Measurements from ENCODE around the gene EMC6. TPM values are rescaled to one million over a fixed set of nuclear protein-coding genes. Genes with fewer than 3 reads are reported as not detected.

The EMC6 gene
- total RNA-seq = 10 to 100 TPM; 12.6 to 23.4 (median 18.9) TPM

DNA sequence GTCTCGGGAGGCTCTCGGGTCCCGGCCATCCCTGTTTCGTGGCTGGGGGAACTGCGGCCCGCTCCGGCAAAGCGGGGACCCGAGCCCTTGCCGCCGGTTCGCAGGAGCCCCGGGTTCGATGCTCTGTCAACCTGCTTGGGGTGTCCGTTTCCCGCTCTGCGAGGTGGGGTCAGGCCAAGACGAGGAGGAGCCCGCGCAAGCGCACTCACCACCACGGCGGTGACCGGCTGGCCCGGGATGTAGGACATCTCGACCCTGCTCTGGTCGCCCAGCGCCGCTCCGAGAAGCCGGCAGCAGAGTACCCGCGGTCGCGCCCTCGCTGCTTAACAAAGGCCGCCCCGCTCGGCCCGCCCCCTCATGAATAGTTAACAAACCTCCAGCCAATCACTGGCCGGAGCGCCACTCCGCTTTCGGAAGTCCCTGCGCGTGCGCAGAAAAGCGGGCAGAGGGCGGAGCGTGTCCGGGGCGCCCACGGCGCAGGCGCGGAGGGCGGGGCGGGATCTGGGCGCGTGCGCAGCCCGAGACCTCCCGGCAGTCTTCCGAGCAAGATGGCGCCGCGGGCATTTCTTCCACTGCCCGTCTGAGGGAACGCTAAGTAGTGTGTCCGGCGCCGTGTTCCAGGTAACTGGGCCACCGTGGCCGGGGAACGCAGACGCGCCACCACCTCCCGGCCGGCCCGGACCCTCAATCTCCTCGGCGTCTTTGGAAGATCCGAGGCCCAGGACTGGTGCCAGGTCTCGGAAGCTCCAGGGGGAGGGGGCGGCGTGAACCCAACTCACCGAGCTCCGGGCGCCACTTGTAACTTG is at the start of gene EMC6, which contains the start of gene TAX1BP3:
EMC6 (plus strand) TSS at position 534 of the 806 bp plus-strand sequence. CDS start 335 bp downstream, outside the sequence.
TAX1BP3 (minus strand) TSS at position 300 of the 806 bp plus-strand sequence; CDS start at position 248, 52 bp downstream.
- no peaks in the 10 kb centered on the region for H3K9me3 ChIP-seq
- no peaks in the 10 kb centered on the region for H3K27me3 ChIP-seq
- TF ChIP-seq EP300 (IDR thresholded peaks at IDR 0.05) (peak; percentile 46 to 98), CTCF (IDR thresholded peaks at IDR 0.05) (peak in 1 of 5 experiments; percentile 9), POLR2A (IDR thresholded peaks at IDR 0.05) (peak; percentile 93)
- H3K27ac ChIP-seq = peak within 1 kb of the TSS; percentile 84 to 99 (median 94)
- H3K4me3 ChIP-seq = peak within 1 kb of the TSS; percentile 55 to 99 (median 90)
- peaks cover 0 to 50% (median 26%) of the 10 kb centered on the region in 4 donors for H3K4me1 ChIP-seq
- 0 to 2% methylated on average over 69 to 70 of the region's 89 CpGs for WGBS, 2 donors
- DNase-seq (ENCODE audit: low spot score in 2 of 2) = peak; percentile 97 to 99
- H3K36me3 ChIP-seq = peaks cover 0 to 41% (median 0%) of the 10 kb centered on the region in 3 donors

GRCh38 chr17:3621146-3621720 is 47.4 kb upstream of the EMC6 start:
- no peak overlapping the region for H3K27ac ChIP-seq
- no peaks in the 10 kb centered on the region for H3K4me1 ChIP-seq
- H3K9me3 ChIP-seq = no peaks in the 10 kb centered on the region
- no peak overlapping the region for H3K4me3 ChIP-seq
- no peaks in the 10 kb centered on the region for H3K27me3 ChIP-seq
- 96 to 97% methylated on average over 8 of the region's 8 CpGs for WGBS, 2 donors
- H3K36me3 ChIP-seq = peaks cover 0 to 100% (median 21%) of the 10 kb centered on the region in 3 donors
- TF ChIP-seq POLR2A (IDR thresholded peaks at IDR 0.05) = no peak
- no peak for TF ChIP-seq CTCF (IDR thresholded peaks at IDR 0.05)
- TF ChIP-seq EP300 (IDR thresholded peaks at IDR 0.05) = no peak
- no peak for DNase-seq (ENCODE audit: low spot score in 2 of 2)

GRCh38 chr17:3622977-3623594 is 45.5 kb upstream of the EMC6 start:
- TF ChIP-seq EP300 (IDR thresholded peaks at IDR 0.05) = no peak
- no peak for TF ChIP-seq POLR2A (IDR thresholded peaks at IDR 0.05)
- no peak for TF ChIP-seq CTCF (IDR thresholded peaks at IDR 0.05)
- 94 to 95% methylated on average over 16 of the region's 16 CpGs for WGBS, 2 donors
- no peak overlapping the region for H3K27ac ChIP-seq
- peaks cover 0 to 100% (median 21%) of the 10 kb centered on the region in 3 donors for H3K36me3 ChIP-seq
- no peak overlapping the region for H3K4me3 ChIP-seq
- no peaks in the 10 kb centered on the region for H3K27me3 ChIP-seq
- no peak for DNase-seq (ENCODE audit: low spot score in 2 of 2)
- H3K4me1 ChIP-seq = no peaks in the 10 kb centered on the region
- no peaks in the 10 kb centered on the region for H3K9me3 ChIP-seq

DNA sequence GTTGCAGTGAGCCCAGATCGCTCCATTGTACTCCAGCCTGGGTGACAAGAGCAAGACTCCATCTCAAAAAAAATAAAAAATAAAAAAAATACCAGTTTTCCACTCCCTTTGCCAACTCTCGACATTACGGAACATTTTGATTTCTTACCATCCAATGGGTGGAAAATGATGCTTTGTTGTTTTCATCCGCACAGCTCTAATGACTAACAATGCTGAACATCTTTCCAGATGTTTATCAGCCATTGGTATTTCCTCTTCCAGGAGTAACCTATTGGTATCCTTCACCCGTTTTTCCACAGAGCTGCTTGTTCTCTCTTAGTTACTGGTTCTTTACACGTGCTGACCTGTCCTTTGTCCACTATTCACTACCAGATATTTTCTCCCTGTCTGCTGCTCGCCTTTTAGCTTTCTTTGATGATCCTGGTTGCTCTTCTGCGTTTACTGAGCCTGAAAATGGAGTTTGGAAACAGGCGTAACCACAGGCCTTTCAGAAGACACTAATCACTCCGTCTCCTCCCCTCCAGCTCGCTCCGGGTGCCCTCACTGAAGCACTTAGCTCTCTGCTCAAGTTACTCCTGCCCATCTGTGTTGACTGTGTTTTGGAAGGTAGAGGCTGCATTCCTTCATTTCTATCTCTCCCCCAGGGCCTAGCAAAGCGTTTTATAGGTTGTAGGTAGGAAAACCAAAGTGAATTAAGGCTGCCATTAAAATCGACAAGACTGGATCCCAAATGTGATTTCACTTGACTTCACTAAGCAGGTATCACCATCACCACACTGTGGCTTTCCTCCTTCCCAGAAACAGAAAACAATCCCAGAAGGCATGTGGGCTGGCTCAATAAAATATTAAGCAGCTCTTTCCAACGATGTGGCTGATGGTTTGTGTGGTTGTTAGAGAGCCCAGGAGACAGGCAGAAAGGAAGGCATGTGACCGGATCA is 41.5 kb upstream of the EMC6 start:
- no peak overlapping the region for H3K27ac ChIP-seq
- 76 to 78% methylated on average over 16 of the region's 16 CpGs for WGBS, 2 donors
- TF ChIP-seq EP300 (IDR thresholded peaks at IDR 0.05) (no peak), POLR2A (IDR thresholded peaks at IDR 0.05) (no peak), CTCF (IDR thresholded peaks at IDR 0.05) (no peak)

More for the DNA sequence above, 41.5 kb upstream of the EMC6 start:
- no peak for DNase-seq (ENCODE audit: low spot score in 2 of 2)
- H3K4me1 ChIP-seq = peaks cover 0 to 11% (median 0%) of the 10 kb centered on the region in 4 donors
- peaks cover 4 to 98% (median 23%) of the 10 kb centered on the region in 3 donors for H3K36me3 ChIP-seq
- H3K4me3 ChIP-seq = no peak overlapping the region
- no peaks in the 10 kb centered on the region for H3K9me3 ChIP-seq
- no peaks in the 10 kb centered on the region for H3K27me3 ChIP-seq
